Activated CD8-positive, alpha-beta memory T cell treated with anti-CD3 and anti-CD28 coated beads, Interleukin-2, amount 10 ng/mL, durations not matched to agents 7 days and 5 days (primary cell): ENCODE measurements around the gene CUL4A. TPM values are rescaled to one million over a fixed set of nuclear protein-coding genes. Genes with fewer than 3 reads are reported as not detected.
A peak's percentile ranks its signal among the peaks of the same experiment; 100 is the strongest.

Experiments
- ATAC-seq: fragments of 150-1000 bp; cut with Tn5 transposase; one replicate; pipeline ENCODE4 v1.10.0; 2021; ENCODE audit warnings: moderate library complexity
- CTCF ChIA-PET: fragments of 350-600 bp; sonication (Branson Sonifier 250); formaldehyde crosslinking; loops from one replicate; lab custom pipeline; 2021; ENCODE audit warnings: antibody characterized with exemption; lab: Charles Lee
- DNase-seq: peaks from one replicate; pipeline ENCODE4 v3.0.0-alpha.2; 2020
- H3K27ac Mint-ChIP-seq: one replicate; pipeline ENCODE4 v1.8.0; 2021; ENCODE audit warnings: mild to moderate bottlenecking, mixed read lengths
- H3K27me3 Mint-ChIP-seq: one replicate; pipeline ENCODE4 v1.8.0; 2021; ENCODE audit warnings: mixed read lengths
- H3K36me3 Mint-ChIP-seq: one replicate; pipeline ENCODE4 v1.8.0; 2021; ENCODE audit warnings: mild to moderate bottlenecking, mixed read lengths
- H3K4me1 Mint-ChIP-seq: one replicate; pipeline ENCODE4 v1.8.0; 2021; ENCODE audit warnings: mixed read lengths
- H3K4me3 Mint-ChIP-seq: one replicate; pipeline ENCODE4 v1.8.0; 2021; ENCODE audit warnings: mild to moderate bottlenecking, moderate library complexity, mixed read lengths
- H3K9me3 Mint-ChIP-seq: one replicate; pipeline ENCODE4 v1.8.0; 2022; ENCODE audit warnings: low read depth, mixed read lengths
- total RNA-seq, 2 experiments: library from RNA; stranded (reverse); gene quantifications; one replicate each; pipeline ENCODE4 v1.2.3, GENCODE V29; 2021

CUL4A gene
- total RNA-seq, 2 experiments from 2014 or later = 73.8 to 76.0 TPM

GRCh38 chr13:113220877-113221276 lies 11.5 kb downstream of the CUL4A start:
- H3K4me3 Mint-ChIP-seq = no peak overlapping the region
- peaks cover 17% of the 10 kb centered on the region for H3K36me3 Mint-ChIP-seq
- DNase-seq (peak; percentile 40), ATAC-seq (peak; percentile 40)
- no peak overlapping the region for H3K27ac Mint-ChIP-seq
- peaks cover 20% of the 10 kb centered on the region for H3K4me1 Mint-ChIP-seq
- no peaks in the 10 kb centered on the region for H3K27me3 Mint-ChIP-seq
- CTCF ChIA-PET = no interaction called here
- H3K9me3 Mint-ChIP-seq = no peaks in the 10 kb centered on the region

- Mint-ChIP-seq H3K36me3 (peaks cover 24% of the 10 kb centered on the region), H3K27ac (no peak overlapping the region), H3K4me1 (peaks cover 18% of the 10 kb centered on the region), H3K4me3 (no peak overlapping the region), H3K27me3 (no peaks in the 10 kb centered on the region), H3K9me3 (no peaks in the 10 kb centered on the region)
- DNase-seq (no peak), ATAC-seq (no peak)
- CTCF ChIA-PET = interaction anchor here (1.0 kb wide), 1 partner anchor 14 kb away, joined by 4 read pairs; the partner anchor contains the start of genes CUL4A and PCID2
Measured at GRCh38 chr13:113223070-113223469, 13.7 kb downstream of the CUL4A start.

- DNase-seq = no peak
- Mint-ChIP-seq H3K27me3 (no peaks in the 10 kb centered on the region), H3K4me3 (no peak overlapping the region), H3K9me3 (no peaks in the 10 kb centered on the region), H3K36me3 (peaks cover 29% of the 10 kb centered on the region), H3K4me1 (peaks cover 18% of the 10 kb centered on the region), H3K27ac (no peak overlapping the region)
- CTCF ChIA-PET = no interaction called here
- no peak for ATAC-seq
Measured at GRCh38 chr13:113224486-113224885, 15.1 kb downstream of the CUL4A start.

GRCh38 chr13:113225515-113225914 lies 16.1 kb downstream of the CUL4A start:
- no peaks in the 10 kb centered on the region for H3K27me3 Mint-ChIP-seq
- H3K27ac Mint-ChIP-seq = no peak overlapping the region
- ATAC-seq (no peak), DNase-seq (no peak)
- CTCF ChIA-PET = no interaction called here
- no peak overlapping the region for H3K4me3 Mint-ChIP-seq
- H3K4me1 Mint-ChIP-seq = peaks cover 18% of the 10 kb centered on the region
- H3K9me3 Mint-ChIP-seq = no peaks in the 10 kb centered on the region
- H3K36me3 Mint-ChIP-seq = peaks cover 33% of the 10 kb centered on the region

GRCh38 chr13:113226873-113227450 lies 17.5 kb downstream of the CUL4A start:
- DNase-seq (no peak), ATAC-seq (no peak)
- no peak overlapping the region for H3K4me3 Mint-ChIP-seq
- no peaks in the 10 kb centered on the region for H3K9me3 Mint-ChIP-seq
- H3K36me3 Mint-ChIP-seq = peaks cover 35% of the 10 kb centered on the region
- peaks cover 9% of the 10 kb centered on the region for H3K4me1 Mint-ChIP-seq
- H3K27ac Mint-ChIP-seq = no peak overlapping the region
- CTCF ChIA-PET = interaction anchor here (1.2 kb wide), 1 partner anchor 167 kb away, joined by 3 read pairs; no protein-coding TSS in a partner anchor
- no peaks in the 10 kb centered on the region for H3K27me3 Mint-ChIP-seq

- no peak for DNase-seq
- Mint-ChIP-seq H3K36me3 (peaks cover 30% of the 10 kb centered on the region), H3K4me3 (no peak overlapping the region), H3K27me3 (no peaks in the 10 kb centered on the region), H3K4me1 (no peaks in the 10 kb centered on the region), H3K27ac (no peak overlapping the region), H3K9me3 (no peaks in the 10 kb centered on the region)
- no peak for ATAC-seq
- CTCF ChIA-PET = no interaction called here
Measured at GRCh38 chr13:113229161-113229560, 19.7 kb downstream of the CUL4A start.

GRCh38 chr13:113229791-113230190 lies 20.4 kb downstream of the CUL4A start:
- H3K27ac Mint-ChIP-seq = no peak overlapping the region
- H3K36me3 Mint-ChIP-seq = peaks cover 30% of the 10 kb centered on the region
- no peak for DNase-seq
- H3K27me3 Mint-ChIP-seq = no peaks in the 10 kb centered on the region
- no peak for ATAC-seq
- CTCF ChIA-PET = no interaction called here
- no peaks in the 10 kb centered on the region for H3K9me3 Mint-ChIP-seq
- H3K4me3 Mint-ChIP-seq = no peak overlapping the region
- no peaks in the 10 kb centered on the region for H3K4me1 Mint-ChIP-seq

GRCh38 chr13:113231306-113232207 lies 22.1 kb downstream of the CUL4A start:
- H3K27ac Mint-ChIP-seq = no peak overlapping the region
- CTCF ChIA-PET = interaction anchor here (0.5 kb wide), 1 partner anchor 13 kb away, joined by 3 read pairs; no protein-coding TSS in a partner anchor
- no peak for ATAC-seq

GRCh38 chr13:113232208-113233003 lies 23.0 kb downstream of the CUL4A start:
- H3K4me3 Mint-ChIP-seq = no peak overlapping the region
- no peaks in the 10 kb centered on the region for H3K9me3 Mint-ChIP-seq
- H3K4me1 Mint-ChIP-seq = no peaks in the 10 kb centered on the region
- H3K27me3 Mint-ChIP-seq = no peaks in the 10 kb centered on the region
- peaks cover 31% of the 10 kb centered on the region for H3K36me3 Mint-ChIP-seq
- ATAC-seq = no peak
- CTCF ChIA-PET = no interaction called here
- H3K27ac Mint-ChIP-seq = no peak overlapping the region
- no peak for DNase-seq

More at GRCh38 chr13:113231306-113232207, 22.1 kb downstream of the CUL4A start:
- peaks cover 30% of the 10 kb centered on the region for H3K36me3 Mint-ChIP-seq
- H3K9me3 Mint-ChIP-seq = no peaks in the 10 kb centered on the region
- H3K27me3 Mint-ChIP-seq = no peaks in the 10 kb centered on the region
- DNase-seq = no peak
- H3K4me1 Mint-ChIP-seq = no peaks in the 10 kb centered on the region
- H3K4me3 Mint-ChIP-seq = no peak overlapping the region

- H3K4me1 Mint-ChIP-seq = no peaks in the 10 kb centered on the region
- H3K27ac Mint-ChIP-seq = no peak overlapping the region
- H3K36me3 Mint-ChIP-seq = peaks cover 31% of the 10 kb centered on the region
- CTCF ChIA-PET = no interaction called here
- H3K4me3 Mint-ChIP-seq = no peak overlapping the region
- ATAC-seq = no peak
- no peak for DNase-seq
- H3K27me3 Mint-ChIP-seq = no peaks in the 10 kb centered on the region
- H3K9me3 Mint-ChIP-seq = no peaks in the 10 kb centered on the region
Measured at GRCh38 chr13:113233101-113233500, 23.7 kb downstream of the CUL4A start.

GRCh38 chr13:113238536-113238935 lies 29.1 kb downstream of the CUL4A start:
- no peak for ATAC-seq
- H3K9me3 Mint-ChIP-seq = no peaks in the 10 kb centered on the region
- CTCF ChIA-PET = interaction anchor here (0.6 to 0.9 kb wide), 2 partner anchors 210 to 296 kb away, joined by 4 to 6 read pairs; no protein-coding TSS in a partner anchor
- H3K36me3 Mint-ChIP-seq = peaks cover 22% of the 10 kb centered on the region
- DNase-seq = no peak
- no peaks in the 10 kb centered on the region for H3K27me3 Mint-ChIP-seq
- H3K27ac Mint-ChIP-seq = no peak overlapping the region
- H3K4me3 Mint-ChIP-seq = no peak overlapping the region
- no peaks in the 10 kb centered on the region for H3K4me1 Mint-ChIP-seq

- Mint-ChIP-seq H3K36me3 (peaks cover 22% of the 10 kb centered on the region), H3K27ac (no peak overlapping the region), H3K27me3 (no peaks in the 10 kb centered on the region), H3K4me1 (no peaks in the 10 kb centered on the region), H3K9me3 (no peaks in the 10 kb centered on the region), H3K4me3 (no peak overlapping the region)
- DNase-seq = no peak
- CTCF ChIA-PET = no interaction called here
- ATAC-seq = no peak
Measured at GRCh38 chr13:113239357-113239756, 29.9 kb downstream of the CUL4A start.

- DNase-seq (no peak), ATAC-seq (no peak)
- peaks cover 26% of the 10 kb centered on the region for H3K36me3 Mint-ChIP-seq
- no peak overlapping the region for H3K27ac Mint-ChIP-seq
- CTCF ChIA-PET = no interaction called here
- no peaks in the 10 kb centered on the region for H3K27me3 Mint-ChIP-seq
- H3K9me3 Mint-ChIP-seq = no peaks in the 10 kb centered on the region
- H3K4me1 Mint-ChIP-seq = no peaks in the 10 kb centered on the region
- H3K4me3 Mint-ChIP-seq = no peak overlapping the region
Measured at GRCh38 chr13:113239986-113240385, 30.6 kb downstream of the CUL4A start.
